ENCODE data around the gene TMEM150B.
"Not testable (repeated sequence)": the region's sequence is repeated elsewhere in the genome, so short reads cannot be mapped to it uniquely, and the experiment has no call there.

TMEM150B gene

GRCh38 chr19:55341171-55341588 is 16.0 kb upstream of the TMEM150B start:
- Histone ChIP-seq H3K36me3 (ENCODE audit: insufficient read depth, insufficient read length, low read length) (peaks cover 29% of the 10 kb centered on the region), H3K4me1 (ENCODE audit: insufficient read depth, insufficient read length) (peaks cover 21% of the 10 kb centered on the region), H3K4me3 (ENCODE audit: insufficient read length, low read depth) (peak overlapping the region; percentile 63), H3K27me3 (ENCODE audit: insufficient read depth, insufficient read length) (no peaks in the 10 kb centered on the region), H3K9ac (ENCODE audit: insufficient read length, low read depth) (peak overlapping the region; percentile 94), H3K9me3 (ENCODE audit: insufficient read depth, low read length) (no peaks in the 10 kb centered on the region)
- peak; percentile 51 for DNase-seq (ENCODE audit: low read depth, low spot score)
- TF ChIP-seq SUZ12 (IDR thresholded peaks at IDR 0.05; ENCODE audit: extremely low read depth, insufficient read depth, insufficient read length) = no peak
- TF ChIP-seq ZNF274 (IDR thresholded peaks at IDR 0.05; ENCODE audit: low read depth, low read length) = no peak
- no peak for TF ChIP-seq YY1 (IDR thresholded peaks at IDR 0.05; ENCODE audit: insufficient read depth, insufficient read length)

GRCh38 chr19:55340784-55341147 is 15.6 kb upstream of the TMEM150B start:
- H3K4me3 ChIP-seq (ENCODE audit: insufficient read length, low read depth) = peak overlapping the region; percentile 63
- no peak for DNase-seq (ENCODE audit: low read depth, low spot score)
- H3K4me1 ChIP-seq (ENCODE audit: insufficient read depth, insufficient read length) = peaks cover 20% of the 10 kb centered on the region
- H3K27me3 ChIP-seq (ENCODE audit: insufficient read depth, insufficient read length) = no peaks in the 10 kb centered on the region
- peaks cover 29% of the 10 kb centered on the region for H3K36me3 ChIP-seq (ENCODE audit: insufficient read depth, insufficient read length, low read length)
- TF ChIP-seq YY1 (IDR thresholded peaks at IDR 0.05; ENCODE audit: insufficient read depth, insufficient read length) (no peak), SUZ12 (IDR thresholded peaks at IDR 0.05; ENCODE audit: extremely low read depth, insufficient read depth, insufficient read length) (no peak), ZNF274 (IDR thresholded peaks at IDR 0.05; ENCODE audit: low read depth, low read length) (no peak)
- no peaks in the 10 kb centered on the region for H3K9me3 ChIP-seq (ENCODE audit: insufficient read depth, low read length)
- peak overlapping the region; percentile 94 for H3K9ac ChIP-seq (ENCODE audit: insufficient read length, low read depth)

GRCh38 chr19:55339889-55340783 is 15.0 kb upstream of the TMEM150B start:
- Histone ChIP-seq H3K4me3 (ENCODE audit: insufficient read length, low read depth) (peak overlapping the region; percentile 63), H3K9ac (ENCODE audit: insufficient read length, low read depth) (peak overlapping the region; percentile 94), H3K9me3 (ENCODE audit: insufficient read depth, low read length) (no peaks in the 10 kb centered on the region), H3K27me3 (ENCODE audit: insufficient read depth, insufficient read length) (no peaks in the 10 kb centered on the region), H3K36me3 (ENCODE audit: insufficient read depth, insufficient read length, low read length) (peaks cover 27% of the 10 kb centered on the region), H3K4me1 (ENCODE audit: insufficient read depth, insufficient read length) (peaks cover 16% of the 10 kb centered on the region)
- DNase-seq (ENCODE audit: low read depth, low spot score) = no peak
- TF ChIP-seq ZNF274 (IDR thresholded peaks at IDR 0.05; ENCODE audit: low read depth, low read length) (no peak), YY1 (IDR thresholded peaks at IDR 0.05; ENCODE audit: insufficient read depth, insufficient read length) (no peak), SUZ12 (IDR thresholded peaks at IDR 0.05; ENCODE audit: extremely low read depth, insufficient read depth, insufficient read length) (no peak)

- Histone ChIP-seq H3K9me3 (ENCODE audit: insufficient read depth, low read length) (no peaks in the 10 kb centered on the region), H3K9ac (ENCODE audit: insufficient read length, low read depth) (peak within 1 kb of the TSS; percentile 94), H3K36me3 (ENCODE audit: insufficient read depth, insufficient read length, low read length) (peaks cover 22% of the 10 kb centered on the region), H3K4me3 (ENCODE audit: insufficient read length, low read depth) (peak within 1 kb of the TSS; percentile 63), H3K27me3 (ENCODE audit: insufficient read depth, insufficient read length) (no peaks in the 10 kb centered on the region), H3K4me1 (ENCODE audit: insufficient read depth, insufficient read length) (peaks cover 14% of the 10 kb centered on the region)
- peak; percentile 98 for DNase-seq (ENCODE audit: low read depth, low spot score)
- TF ChIP-seq YY1 (IDR thresholded peaks at IDR 0.05; ENCODE audit: insufficient read depth, insufficient read length) = no peak
Measured at GRCh38 chr19:55339105-55339888, 14.2 kb upstream of the TMEM150B start, which contains the start of gene KMT5C. KMT5C (plus strand) TSS chr19:55339876; CDS start chr19:55341937, 2,061 bp downstream.

GRCh38 chr19:55336101-55336500 is 11.0 kb upstream of the TMEM150B start:
- H3K9ac ChIP-seq (ENCODE audit: insufficient read length, low read depth) = no peak overlapping the region
- H3K4me1 ChIP-seq (ENCODE audit: insufficient read depth, insufficient read length) = peaks cover 2% of the 10 kb centered on the region
- no peak for DNase-seq (ENCODE audit: low read depth, low spot score)
- H3K36me3 ChIP-seq (ENCODE audit: insufficient read depth, insufficient read length, low read length) = no peaks in the 10 kb centered on the region
- H3K27me3 ChIP-seq (ENCODE audit: insufficient read depth, insufficient read length) = no peaks in the 10 kb centered on the region
- no peaks in the 10 kb centered on the region for H3K9me3 ChIP-seq (ENCODE audit: insufficient read depth, low read length)
- H3K4me3 ChIP-seq (ENCODE audit: insufficient read length, low read depth) = no peak overlapping the region
- TF ChIP-seq SUZ12 (IDR thresholded peaks at IDR 0.05; ENCODE audit: extremely low read depth, insufficient read depth, insufficient read length) (no peak), ZNF274 (IDR thresholded peaks at IDR 0.05; ENCODE audit: low read depth, low read length) (no peak)

GRCh38 chr19:55333870-55334269 is 8.7 kb upstream of the TMEM150B start:
- DNase-seq (ENCODE audit: low read depth, low spot score) = no peak
- Histone ChIP-seq H3K4me3 (ENCODE audit: insufficient read length, low read depth) (no peak overlapping the region), H3K9ac (ENCODE audit: insufficient read length, low read depth) (no peak overlapping the region)

GRCh38 chr19:55329791-55330190 is 4.7 kb upstream of the TMEM150B start:
- H3K4me1 ChIP-seq (ENCODE audit: insufficient read depth, insufficient read length); H3K9me3 ChIP-seq (ENCODE audit: insufficient read depth, low read length); H3K4me3 ChIP-seq (ENCODE audit: insufficient read length, low read depth); H3K9ac ChIP-seq (ENCODE audit: insufficient read length, low read depth); DNase-seq (ENCODE audit: low read depth, low spot score); H3K36me3 ChIP-seq (ENCODE audit: insufficient read depth, insufficient read length, low read length); H3K27me3 ChIP-seq (ENCODE audit: insufficient read depth, insufficient read length): not testable (repeated sequence)

More at GRCh38 chr19:55333870-55334269, 8.7 kb upstream of the TMEM150B start:
- TF ChIP-seq ZNF274 (IDR thresholded peaks at IDR 0.05; ENCODE audit: low read depth, low read length) = no peak
- no peak for TF ChIP-seq YY1 (IDR thresholded peaks at IDR 0.05; ENCODE audit: insufficient read depth, insufficient read length)
- no peak for TF ChIP-seq SUZ12 (IDR thresholded peaks at IDR 0.05; ENCODE audit: extremely low read depth, insufficient read depth, insufficient read length)
- no peaks in the 10 kb centered on the region for H3K36me3 ChIP-seq (ENCODE audit: insufficient read depth, insufficient read length, low read length)
- H3K27me3 ChIP-seq (ENCODE audit: insufficient read depth, insufficient read length) = no peaks in the 10 kb centered on the region
- H3K4me1 ChIP-seq (ENCODE audit: insufficient read depth, insufficient read length) = peaks cover 2% of the 10 kb centered on the region
- H3K9me3 ChIP-seq (ENCODE audit: insufficient read depth, low read length) = no peaks in the 10 kb centered on the region

GRCh38 chr19:55328774-55329318 is 3.7 kb upstream of the TMEM150B start:
- H3K4me3 ChIP-seq (ENCODE audit: insufficient read length, low read depth); DNase-seq (ENCODE audit: low read depth, low spot score): not testable (repeated sequence)

More at GRCh38 chr19:55328774-55329318, 3.7 kb upstream of the TMEM150B start:
- H3K9me3 ChIP-seq (ENCODE audit: insufficient read depth, low read length); H3K27me3 ChIP-seq (ENCODE audit: insufficient read depth, insufficient read length); H3K36me3 ChIP-seq (ENCODE audit: insufficient read depth, insufficient read length, low read length); H3K9ac ChIP-seq (ENCODE audit: insufficient read length, low read depth); H3K4me1 ChIP-seq (ENCODE audit: insufficient read depth, insufficient read length): not testable (repeated sequence)

Measured in NT2/D1 (cell line).